Astrocyte (in vitro differentiated cells and primary cell): ENCODE results near the gene CRISPLD2.

Source experiments
- EZH2 ChIP-seq: IDR thresholded peaks from 2 replicates; pipeline ENCODE4 v1.6.1; 2012; ENCODE audit warnings: mild to moderate bottlenecking, low read length, inconsistent platforms; ENCODE audit not compliant: insufficient read depth
- TF ChIP-seq, protein P1 (sequence below): IDR thresholded peaks from 2 replicates; pipeline ENCODE4 v1.5.1; 2011; ENCODE audit warnings: low read depth, mild to moderate bottlenecking, inconsistent platforms, low read length, moderate library complexity; ENCODE audit not compliant: insufficient read depth

DNA sequence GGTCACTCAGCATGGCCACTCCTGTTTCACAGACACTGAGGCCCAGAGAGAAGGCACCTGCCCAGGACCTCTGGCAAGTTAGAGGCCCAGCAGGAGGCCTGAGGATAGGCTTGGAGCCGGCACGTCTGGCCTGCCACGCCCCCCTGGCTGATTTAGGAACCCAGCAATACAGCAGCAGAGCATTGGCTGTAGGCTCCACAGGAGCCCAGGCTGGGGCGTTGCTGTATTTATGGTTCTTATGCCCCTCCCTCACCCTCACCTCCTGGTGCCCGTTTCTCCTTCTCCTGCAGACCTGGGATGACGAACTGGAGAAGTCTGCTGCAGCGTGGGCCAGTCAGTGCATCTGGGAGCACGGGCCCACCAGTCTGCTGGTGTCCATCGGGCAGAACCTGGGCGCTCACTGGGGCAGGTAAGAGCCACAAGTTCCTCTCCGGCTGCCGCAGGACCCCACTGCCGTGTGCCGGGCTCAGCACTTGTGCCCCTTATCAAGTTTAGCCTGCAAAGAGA is 25.8 kb downstream of the CRISPLD2 start:
- TF ChIP-seq, protein P1, sequence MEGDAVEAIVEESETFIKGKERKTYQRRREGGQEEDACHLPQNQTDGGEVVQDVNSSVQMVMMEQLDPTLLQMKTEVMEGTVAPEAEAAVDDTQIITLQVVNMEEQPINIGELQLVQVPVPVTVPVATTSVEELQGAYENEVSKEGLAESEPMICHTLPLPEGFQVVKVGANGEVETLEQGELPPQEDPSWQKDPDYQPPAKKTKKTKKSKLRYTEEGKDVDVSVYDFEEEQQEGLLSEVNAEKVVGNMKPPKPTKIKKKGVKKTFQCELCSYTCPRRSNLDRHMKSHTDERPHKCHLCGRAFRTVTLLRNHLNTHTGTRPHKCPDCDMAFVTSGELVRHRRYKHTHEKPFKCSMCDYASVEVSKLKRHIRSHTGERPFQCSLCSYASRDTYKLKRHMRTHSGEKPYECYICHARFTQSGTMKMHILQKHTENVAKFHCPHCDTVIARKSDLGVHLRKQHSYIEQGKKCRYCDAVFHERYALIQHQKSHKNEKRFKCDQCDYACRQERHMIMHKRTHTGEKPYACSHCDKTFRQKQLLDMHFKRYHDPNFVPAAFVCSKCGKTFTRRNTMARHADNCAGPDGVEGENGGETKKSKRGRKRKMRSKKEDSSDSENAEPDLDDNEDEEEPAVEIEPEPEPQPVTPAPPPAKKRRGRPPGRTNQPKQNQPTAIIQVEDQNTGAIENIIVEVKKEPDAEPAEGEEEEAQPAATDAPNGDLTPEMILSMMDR: no peak
- TF ChIP-seq EZH2: no peak
